Upper lobe of left lung (tissue), 4 donors: ENCODE results near the gene MYO5B.

Experiments
- POLR2AphosphoS5 ChIP-seq, 2 donors: sonication (generic); formaldehyde crosslinking; IDR thresholded peaks; one replicate each; pipeline ENCODE4 v1.5.1; 2017; ENCODE audit warnings: antibody characterized with exemption in 2 of 2
- TF ChIP-seq, protein P1 (sequence below), 6 experiments: fragments of 450-650 bp in 4 of 6; fragments of 200-600 bp in 2 of 6; sonication (generic) in 2 of 6; IDR thresholded peaks; one replicate each; pipeline ENCODE4 v1.5.1; 2016 to 2019; ENCODE audit warnings: antibody characterized with exemption in 6 of 6

DNA sequence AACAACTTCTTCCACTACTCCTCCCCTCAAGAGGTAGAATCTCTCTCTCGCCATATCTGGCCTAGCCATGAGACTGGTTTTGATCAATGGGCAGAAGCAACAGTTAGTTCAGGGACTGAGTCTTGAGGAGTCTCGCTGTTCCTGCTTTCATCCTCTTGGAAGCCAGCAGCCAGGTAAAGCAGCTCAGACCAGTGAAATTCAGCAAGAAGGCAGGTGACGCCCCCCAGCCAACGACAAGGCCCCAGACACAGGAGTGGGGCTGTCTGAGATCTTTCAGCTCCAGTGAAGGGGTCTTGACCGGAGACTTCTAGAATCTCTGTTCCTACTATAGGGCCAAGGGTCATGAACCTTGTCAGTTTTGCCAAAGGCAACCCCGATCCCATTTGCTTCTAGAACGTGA lies 341.9 kb downstream of the MYO5B start:
- TF ChIP-seq, protein P1, sequence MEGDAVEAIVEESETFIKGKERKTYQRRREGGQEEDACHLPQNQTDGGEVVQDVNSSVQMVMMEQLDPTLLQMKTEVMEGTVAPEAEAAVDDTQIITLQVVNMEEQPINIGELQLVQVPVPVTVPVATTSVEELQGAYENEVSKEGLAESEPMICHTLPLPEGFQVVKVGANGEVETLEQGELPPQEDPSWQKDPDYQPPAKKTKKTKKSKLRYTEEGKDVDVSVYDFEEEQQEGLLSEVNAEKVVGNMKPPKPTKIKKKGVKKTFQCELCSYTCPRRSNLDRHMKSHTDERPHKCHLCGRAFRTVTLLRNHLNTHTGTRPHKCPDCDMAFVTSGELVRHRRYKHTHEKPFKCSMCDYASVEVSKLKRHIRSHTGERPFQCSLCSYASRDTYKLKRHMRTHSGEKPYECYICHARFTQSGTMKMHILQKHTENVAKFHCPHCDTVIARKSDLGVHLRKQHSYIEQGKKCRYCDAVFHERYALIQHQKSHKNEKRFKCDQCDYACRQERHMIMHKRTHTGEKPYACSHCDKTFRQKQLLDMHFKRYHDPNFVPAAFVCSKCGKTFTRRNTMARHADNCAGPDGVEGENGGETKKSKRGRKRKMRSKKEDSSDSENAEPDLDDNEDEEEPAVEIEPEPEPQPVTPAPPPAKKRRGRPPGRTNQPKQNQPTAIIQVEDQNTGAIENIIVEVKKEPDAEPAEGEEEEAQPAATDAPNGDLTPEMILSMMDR (IDR thresholded peaks at IDR 0.05): no peak
- no peak for TF ChIP-seq POLR2AphosphoS5 (IDR thresholded peaks at IDR 0.05)
